SK-N-SH (cell line): ENCODE data around the gene INPP5A. TPM values are rescaled to one million over a fixed set of nuclear protein-coding genes. Genes with fewer than 3 reads are reported as not detected.

Experiments used
- CTCF ChIA-PET: fragments of 300-600, 350-600 bp; formaldehyde crosslinking; extraction: SDS; loops from one replicate; lab custom pipeline; 2021; lab: Yijun Ruan, JAX
- POLR2A ChIA-PET: fragments of 350-600 bp; sonication (Branson Sonifier 250); formaldehyde crosslinking; extraction: SDS; loops from one replicate; lab custom pipeline; 2020; ENCODE audit warnings: antibody characterized with exemption, inconsistent platforms; lab: Yijun Ruan, JAX
- DNase-seq: peaks from one replicate; pipeline ENCODE4 v3.0.0; 2012
- H2AFZ ChIP-seq: fragments of 200-600 bp; sonication (generic); 2 replicates; pipeline ENCODE4 v1.8.1; 2016; ENCODE audit warnings: antibody characterized with exemption, mild to moderate bottlenecking, low read depth
- H3F3A ChIP-seq: fragments of 200-600 bp; sonication (generic); replicated peaks from 2 replicates; pipeline ENCODE3; 2016; ENCODE audit warnings: antibody characterized with exemption, mild to moderate bottlenecking; ENCODE audit not compliant: insufficient read depth
- H3K27ac ChIP-seq, 2 experiments: fragments of 200-500 bp in 1 of 2; fragments of 200-600 bp in 1 of 2; sonication (Bioruptor generic) in 1 of 2; sonication (generic), shearing (Covaris generic) in 1 of 2; 2 replicates each; pipeline versions ENCODE4 v1.5.1 to v1.6.1; 2014 to 2016; ENCODE audit warnings: low read depth in 2 of 2, inconsistent platforms in 1 of 2, low read length in 1 of 2, mild to moderate bottlenecking in 1 of 2, mixed read lengths in 1 of 2
- H3K27me3 ChIP-seq: fragments of 200-600 bp; sonication (generic), shearing (Covaris generic); 2 replicates; pipeline ENCODE4 v1.6.1; 2016; ENCODE audit warnings: mixed run types; ENCODE audit not compliant: insufficient read depth
- H3K36me3 ChIP-seq, 2 experiments: fragments of 200-500 bp in 1 of 2; fragments of 200-600 bp in 1 of 2; sonication (Bioruptor generic) in 1 of 2; sonication (generic) in 1 of 2; replicated peaks in 1 of 2; 2 replicates each; pipeline versions ENCODE3 to v1.5.1; 2014 to 2016; ENCODE audit warnings: low read length in 1 of 2, mild to moderate bottlenecking in 1 of 2; ENCODE audit not compliant: insufficient read depth in 2 of 2, control insufficient read depth in 1 of 2
- H3K4me1 ChIP-seq, 2 experiments: fragments of 200-500 bp in 1 of 2; fragments of 200-600 bp in 1 of 2; sonication (Bioruptor generic) in 1 of 2; sonication (generic), shearing (Covaris generic) in 1 of 2; 2 replicates each; pipeline versions ENCODE4 v1.5.1 to v1.6.1; 2014 to 2016; ENCODE audit warnings: low read depth in 1 of 2, low read length in 1 of 2, mixed run types in 1 of 2; ENCODE audit not compliant: insufficient read depth in 2 of 2, control insufficient read depth in 1 of 2
- H3K4me2 ChIP-seq: fragments of 200-600 bp; sonication (generic), shearing (Covaris generic); 2 replicates; pipeline ENCODE4 v1.6.1; 2017; ENCODE audit warnings: mixed run types
- H3K4me3 ChIP-seq, 2 experiments: fragments of 200-500 bp in 1 of 2; fragments of 200-600 bp in 1 of 2; sonication (Bioruptor generic) in 1 of 2; sonication (generic), shearing (Covaris generic) in 1 of 2; 2 replicates each; pipeline versions ENCODE4 v1.5.1 to v1.8.1; 2014 to 2016; ENCODE audit warnings: low read depth in 2 of 2, inconsistent platforms in 1 of 2, low read length in 1 of 2, mild to moderate bottlenecking in 1 of 2, mixed read lengths in 1 of 2, moderate library complexity in 1 of 2
- H3K79me2 ChIP-seq: fragments of 200-600 bp; sonication (generic); 2 replicates; pipeline ENCODE4 v1.8.1; 2017; ENCODE audit warnings: mild to moderate bottlenecking; ENCODE audit not compliant: insufficient read depth
- H3K9ac ChIP-seq: fragments of 200-600 bp; sonication (generic); 2 replicates; pipeline ENCODE4 v1.6.1; 2017; ENCODE audit warnings: mixed run types
- H3K9me2 ChIP-seq: fragments of 200-600 bp; sonication (generic); 2 replicates; pipeline ENCODE4 v1.6.1; 2017; ENCODE audit warnings: mixed run types
- H3K9me3 ChIP-seq: fragments of 200-600 bp; sonication (generic); 2 replicates; pipeline ENCODE4 v1.6.1; 2017; ENCODE audit warnings: mixed run types, mild to moderate bottlenecking, moderate library complexity
- H4K20me1 ChIP-seq: fragments of 200-600 bp; sonication (generic); 2 replicates; pipeline ENCODE4 v1.6.1; 2017; ENCODE audit warnings: mild to moderate bottlenecking, mixed run types; ENCODE audit not compliant: insufficient read depth
- CHD2 ChIP-seq: fragments of 150-350 bp; IDR thresholded peaks from 2 replicates; pipeline ENCODE4 v1.6.1; 2018; ENCODE audit warnings: low read length; ENCODE audit not compliant: partially characterized antibody
- ELF1 ChIP-seq: IDR thresholded peaks from 2 replicates; pipeline ENCODE4 v1.4.0; 2012
- EP300 ChIP-seq, 2 experiments: IDR thresholded peaks; 2 replicates each; pipeline versions ENCODE4 v1.4.0 to v1.6.1; 2012; ENCODE audit warnings: borderline replicate concordance in 1 of 2, low read depth in 1 of 2, low read length in 1 of 2
- FOSL2 ChIP-seq: IDR thresholded peaks from 2 replicates; pipeline ENCODE4 v1.4.0; 2012; ENCODE audit warnings: low read depth, mild to moderate bottlenecking, moderate library complexity, borderline replicate concordance
- FOXJ3 ChIP-seq: sonication (generic); formaldehyde crosslinking; IDR thresholded peaks from 2 replicates; pipeline ENCODE4 v1.5.1; 2020; ENCODE audit warnings: mild to moderate bottlenecking, missing genetic modification reagents
- FOXM1 ChIP-seq: IDR thresholded peaks from 2 replicates; pipeline ENCODE4 v1.4.0; 2012; ENCODE audit warnings: low read depth, mild to moderate bottlenecking
- JUND ChIP-seq: IDR thresholded peaks from 2 replicates; pipeline ENCODE4 v1.4.0; 2012
- MAX ChIP-seq: IDR thresholded peaks from 2 replicates; pipeline ENCODE4 v1.4.0; 2012; ENCODE audit warnings: low read depth
- MEF2A ChIP-seq: IDR thresholded peaks from 2 replicates; pipeline ENCODE4 v1.4.0; 2012; ENCODE audit warnings: low read depth, borderline replicate concordance
- MXI1 ChIP-seq: IDR thresholded peaks from 2 replicates; pipeline ENCODE4 v1.6.1; 2012; ENCODE audit warnings: mild to moderate bottlenecking, low read depth, low read length, improper control_type of control experiment
- NFIC ChIP-seq: IDR thresholded peaks from 2 replicates; pipeline ENCODE4 v1.4.0; 2012; ENCODE audit warnings: borderline replicate concordance
- NRF1 ChIP-seq: IDR thresholded peaks from 2 replicates; pipeline ENCODE4 v1.6.1; 2012; ENCODE audit warnings: low read depth, mild to moderate bottlenecking, low read length
- POLR2AphosphoS5 ChIP-seq: IDR thresholded peaks from 2 replicates; pipeline ENCODE4 v1.6.1; 2012; ENCODE audit warnings: low read depth, low read length
- RCOR1 ChIP-seq: fragments of 150-350 bp; IDR thresholded peaks from 2 replicates; pipeline ENCODE4 v1.6.1; 2017; ENCODE audit warnings: antibody characterized with exemption, low read length
- RFX5 ChIP-seq: IDR thresholded peaks from 2 replicates; pipeline ENCODE4 v1.6.1; 2012; ENCODE audit warnings: mild to moderate bottlenecking, improper control_type of control experiment, low read length
- TAF1 ChIP-seq: IDR thresholded peaks from 2 replicates; pipeline ENCODE4 v1.6.1; 2012; ENCODE audit warnings: low read depth, mild to moderate bottlenecking, low read length, moderate library complexity, borderline replicate concordance
- TEAD4 ChIP-seq: IDR thresholded peaks from 2 replicates; pipeline ENCODE4 v1.4.0; 2012; ENCODE audit warnings: mild to moderate bottlenecking, borderline replicate concordance; ENCODE audit not compliant: insufficient read depth
- USF1 ChIP-seq: IDR thresholded peaks from 2 replicates; pipeline ENCODE4 v1.4.0; 2012; ENCODE audit warnings: low read depth, borderline replicate concordance
- YY1 ChIP-seq: IDR thresholded peaks from 2 replicates; pipeline ENCODE4 v1.4.0; 2012; ENCODE audit warnings: low read depth, mild to moderate bottlenecking
- WGBS: methylation state at CpG from one replicate; pipeline ENCODE4 v1.1.6; 2017; ENCODE audit warnings: low lambda C conversion rate; 5-methylcytosine and 5-hydroxymethylcytosine counted together
- polyA plus RNA-seq, 3 experiments: library from polyadenylated mRNA; depleted of rRNA; stranded (reverse); fragments of >200 nt; gene quantifications; 2 replicates each; pipeline ENCODE4 v1.2.3, GENCODE V29; 2012

The INPP5A gene
- polyA plus RNA-seq, 1 of the 3 experiments (the other 2 are of a cell fraction), result 12.0 TPM

- Histone ChIP-seq H4K20me1 (peaks cover 66% of the 10 kb centered on the region), H3K79me2 (peaks cover 17% of the 10 kb centered on the region), H2AFZ (no peak overlapping the region), H3K27me3 (no peaks in the 10 kb centered on the region), H3K4me3 (no peak overlapping the region), H3F3A (peaks cover 13% of the 10 kb centered on the region), H3K9me2 (no peaks in the 10 kb centered on the region), H3K9me3 (no peaks in the 10 kb centered on the region), H3K4me2 (no peak overlapping the region), H3K36me3 (no peaks in the 10 kb centered on the region), H3K27ac (no peak overlapping the region; a peak in 1 of 4 replicates), H3K9ac (no peak overlapping the region), H3K4me1 (peaks cover 14 to 34% of the 10 kb centered on the region in 2 experiments; a peak in 3 of 4 replicates)
- ChIA-PET CTCF (interaction anchor here (2.2 kb wide), 1 partner anchor 116 kb away, joined by 9 read pairs; no protein-coding TSS in a partner anchor), POLR2A (no interaction called here)
- no peak for DNase-seq
- TF ChIP-seq FOXM1 (no peak), FOXJ3 (CRISPR knock-in tag) (no peak), YY1 (no peak), TEAD4 (no peak), CHD2 (no peak), MAX (no peak), RFX5 (no peak), JUND (no peak), MEF2A (no peak), EP300 (IDR thresholded peaks at IDR 0.05; ENCODE audit: borderline replicate concordance in 1 of 2, low read depth in 1 of 2, low read length in 1 of 2) (no peak), FOSL2 (no peak), NRF1 (no peak), POLR2AphosphoS5 (no peak), NFIC (no peak), ELF1 (no peak)
- WGBS, result 73% methylated on average over 21 of the region's 21 CpGs
Observed at GRCh38 chr10:132575320-132576201, 38.0 kb downstream of the INPP5A start.

- Histone ChIP-seq H3K27me3 (no peaks in the 10 kb centered on the region), H3K27ac (no peak overlapping the region), H3F3A (peaks cover 7% of the 10 kb centered on the region), H3K9me2 (no peaks in the 10 kb centered on the region), H3K4me3 (no peak overlapping the region), H3K36me3 (no peaks in the 10 kb centered on the region), H3K4me1 (peaks cover 6 to 30% of the 10 kb centered on the region in 2 experiments; a peak in 3 of 4 replicates), H3K79me2 (peaks cover 20% of the 10 kb centered on the region), H3K9ac (no peak overlapping the region), H4K20me1 (peaks cover 58% of the 10 kb centered on the region)
- WGBS, result 76% methylated on average over 6 of the region's 19 CpGs
- CTCF ChIA-PET, result interaction anchor here (1.3 to 2.2 kb wide), 2 partner anchors 9 to 118 kb away, joined by 4 to 9 read pairs; no protein-coding TSS in a partner anchor
- DNase-seq, result no peak
- TF ChIP-seq MXI1, result no peak
- TF ChIP-seq USF1, result no peak
- no peak for TF ChIP-seq TEAD4
- TF ChIP-seq RCOR1, result no peak
- no peak for TF ChIP-seq TAF1
- TF ChIP-seq, all 33 proteins: peak for 0
- POLR2A ChIA-PET, result no interaction called here
- Histone ChIP-seq H3K9me3 (no peaks in the 10 kb centered on the region), H3K4me2 (no peak overlapping the region), H2AFZ (no peak overlapping the region)
Observed at GRCh38 chr10:132576671-132577349, 39.2 kb downstream of the INPP5A start.
